Lung (tissue), 12 donors: Measurements from ENCODE around the gene ZNF536. TPM values are rescaled to one million over a fixed set of nuclear protein-coding genes. Genes with fewer than 3 reads are reported as not detected.

Source experiments
- ATAC-seq: fragments of 200-7000 bp; cut with Tn5 transposase; one replicate; pipeline ENCODE4 v1.9.1; 2020; ENCODE audit warnings: moderate number of reproducible peaks; ENCODE audit not compliant: insufficient read depth, low FRiP score
- DNase-seq, 3 donors: peaks; one replicate each; pipeline ENCODE4 v3.0.0-alpha.2; 2013 to 2017
- H3K27ac ChIP-seq, 2 donors: one replicate each; pipeline ENCODE4 v1.5.1; 2013; ENCODE audit warnings: mild to moderate bottlenecking in 2 of 2, moderate library complexity in 2 of 2, control low read depth in 1 of 2, inconsistent platforms in 1 of 2, low read depth in 1 of 2, low read length in 1 of 2
- H3K27me3 ChIP-seq, 3 donors: one replicate each; pipeline ENCODE4 v1.5.1; 2013; ENCODE audit warnings: low read length in 2 of 3; ENCODE audit not compliant: control insufficient read depth in 3 of 3, insufficient read depth in 3 of 3
- H3K36me3 ChIP-seq, 4 donors: one replicate each; pipeline ENCODE4 v1.5.1; 2013; ENCODE audit warnings: low read length in 4 of 4, mild to moderate bottlenecking in 1 of 4, moderate library complexity in 1 of 4; ENCODE audit not compliant: control insufficient read depth in 4 of 4, insufficient read depth in 4 of 4
- H3K4me1 ChIP-seq, 5 donors: one replicate each; pipeline ENCODE4 v1.5.1; 2013; ENCODE audit warnings: low read length in 5 of 5, mild to moderate bottlenecking in 2 of 5, moderate library complexity in 1 of 5; ENCODE audit not compliant: control insufficient read depth in 5 of 5, insufficient read depth in 5 of 5
- H3K4me3 ChIP-seq: one replicate; pipeline ENCODE4 v1.5.1; 2013; ENCODE audit warnings: mild to moderate bottlenecking, control low read depth, moderate library complexity
- H3K9ac ChIP-seq, 2 donors: one replicate each; pipeline ENCODE4 v1.5.1; 2013; ENCODE audit warnings: low read length in 2 of 2, control low read depth in 1 of 2; ENCODE audit not compliant: insufficient read depth in 1 of 2
- H3K9me3 ChIP-seq, 4 donors: one replicate each; pipeline ENCODE4 v1.5.1; 2013; ENCODE audit warnings: low read length in 3 of 4, mild to moderate bottlenecking in 1 of 4, moderate library complexity in 1 of 4; ENCODE audit not compliant: control insufficient read depth in 4 of 4, insufficient read depth in 3 of 4
- CTCF ChIP-seq: IDR thresholded peaks from 2 replicates; pipeline ENCODE4 v1.5.1; 2012; ENCODE audit warnings: mild to moderate bottlenecking; ENCODE audit errors: control extremely low read depth, extremely low read depth
- WGBS, 2 donors: extraction: QIAGEN DNeasy Blood & Tissue Kit; methylation state at CpG; one replicate each; pipeline ENCODE4 v1.1.7; 2013; 5-methylcytosine and 5-hydroxymethylcytosine counted together
- polyA plus RNA-seq, 2 donors: library from polyadenylated mRNA; stranded (reverse); fragments of 200-250 nt; gene quantifications; one replicate each; pipeline ENCODE4 v1.2.1, GENCODE V29; 2013
- total RNA-seq, 2 donors: library from RNA; depleted of rRNA in 1 of 2; stranded (reverse); fragments of >200 nt in 1 of 2; gene quantifications; one replicate each; pipeline ENCODE4 v1.2.1, GENCODE V29; 2014 to 2021
- donor health status: control.
- donor health status: control.
- donor health status: Bipolar disorder and iron deficiency.
- donor health status: healthy.
- donor health status: DM: yes; HTN: yes; CAD: no.

ZNF536 gene
- total and polyA plus RNA-seq, 4 donors = 0.07 to 5.6 (median 0.21) TPM

- no peak overlapping the region for H3K9ac ChIP-seq
- no peak for DNase-seq
- peaks cover 0 to 2% (median 0%) of the 10 kb centered on the region in 5 donors for H3K4me1 ChIP-seq
- peaks cover 0 to 8% (median 0%) of the 10 kb centered on the region in 3 donors for H3K27me3 ChIP-seq
- no peak for ATAC-seq
- TF ChIP-seq CTCF = no peak
- H3K27ac ChIP-seq = no peak overlapping the region
- H3K4me3 ChIP-seq = no peak overlapping the region
- no peaks in the 10 kb centered on the region for H3K36me3 ChIP-seq
- 58 to 76% methylated on average over 13 of the region's 13 CpGs for WGBS, 2 donors
- peaks cover 0 to 1% (median 0%) of the 10 kb centered on the region in 4 donors for H3K9me3 ChIP-seq
Measured at GRCh38 chr19:30386551-30387143, 14.5 kb downstream of the ZNF536 start.

GRCh38 chr19:30387311-30388115 is 15.3 kb downstream of the ZNF536 start:
- peaks cover 0 to 1% (median 0%) of the 10 kb centered on the region in 4 donors for H3K9me3 ChIP-seq
- no peaks in the 10 kb centered on the region for H3K36me3 ChIP-seq
- H3K4me1 ChIP-seq = peaks cover 0 to 2% (median 0%) of the 10 kb centered on the region in 5 donors
- TF ChIP-seq CTCF = no peak
- no peak for DNase-seq
- ATAC-seq = no peak
- 70 to 76% methylated on average over 12 of the region's 12 CpGs for WGBS, 2 donors
- H3K9ac ChIP-seq = no peak overlapping the region
- H3K27ac ChIP-seq = no peak overlapping the region
- no peak overlapping the region for H3K4me3 ChIP-seq
- H3K27me3 ChIP-seq = peaks cover 0 to 8% (median 0%) of the 10 kb centered on the region in 3 donors

DNA sequence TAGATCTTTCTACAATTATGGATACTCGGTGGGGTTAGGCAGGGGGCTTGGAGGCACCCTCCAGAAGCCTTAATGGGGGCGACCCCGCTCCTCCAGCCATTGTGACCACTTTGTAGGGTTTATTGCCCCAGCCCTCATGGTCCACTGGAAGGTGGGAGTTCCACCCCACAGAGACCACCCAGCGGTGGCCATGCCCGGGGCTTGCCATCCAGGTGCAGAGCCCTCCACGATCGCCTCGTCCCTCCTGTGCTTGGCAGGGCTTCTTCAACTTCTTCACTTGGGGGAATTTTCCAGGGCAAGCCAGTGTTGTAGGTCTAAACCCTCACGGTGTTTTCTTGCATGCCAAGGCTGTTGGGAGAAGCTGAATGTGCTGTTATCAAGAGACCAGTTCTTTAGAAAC is 16.1 kb downstream of the ZNF536 start:
- Histone ChIP-seq H3K27ac (no peak overlapping the region), H3K9ac (no peak overlapping the region), H3K36me3 (no peaks in the 10 kb centered on the region), H3K9me3 (peaks cover 0 to 1% (median 0%) of the 10 kb centered on the region in 4 donors), H3K27me3 (peaks cover 0 to 8% (median 0%) of the 10 kb centered on the region in 3 donors), H3K4me3 (no peak overlapping the region), H3K4me1 (peaks cover 0 to 2% (median 0%) of the 10 kb centered on the region in 5 donors)
- TF ChIP-seq CTCF = no peak
- ATAC-seq (no peak), DNase-seq (no peak)
- 88% methylated on average over 9 of the region's 9 CpGs for WGBS, 2 donors
